ENCODE results near the gene ZC2HC1B.

DNA sequence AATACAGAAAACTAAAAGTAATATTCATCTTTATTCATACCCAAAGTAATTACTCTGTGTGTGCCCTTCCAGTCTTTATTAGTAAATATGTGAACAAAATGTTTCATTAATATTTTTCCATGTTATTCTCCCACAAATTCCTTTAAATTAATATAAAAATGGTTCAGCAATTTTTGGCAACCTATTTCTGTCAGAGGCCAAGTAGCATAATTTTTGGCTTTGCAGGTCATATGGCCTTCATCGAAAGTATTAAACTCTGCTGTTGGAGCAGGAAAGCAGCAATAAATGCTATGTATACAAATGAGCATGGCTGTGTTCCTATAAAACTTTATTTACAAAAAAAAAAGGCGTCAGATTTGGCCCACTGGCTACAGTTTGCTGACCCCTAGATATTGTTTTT, 16.1 kb downstream of the ZC2HC1B start:
- TF ChIP-seq, protein P1, sequence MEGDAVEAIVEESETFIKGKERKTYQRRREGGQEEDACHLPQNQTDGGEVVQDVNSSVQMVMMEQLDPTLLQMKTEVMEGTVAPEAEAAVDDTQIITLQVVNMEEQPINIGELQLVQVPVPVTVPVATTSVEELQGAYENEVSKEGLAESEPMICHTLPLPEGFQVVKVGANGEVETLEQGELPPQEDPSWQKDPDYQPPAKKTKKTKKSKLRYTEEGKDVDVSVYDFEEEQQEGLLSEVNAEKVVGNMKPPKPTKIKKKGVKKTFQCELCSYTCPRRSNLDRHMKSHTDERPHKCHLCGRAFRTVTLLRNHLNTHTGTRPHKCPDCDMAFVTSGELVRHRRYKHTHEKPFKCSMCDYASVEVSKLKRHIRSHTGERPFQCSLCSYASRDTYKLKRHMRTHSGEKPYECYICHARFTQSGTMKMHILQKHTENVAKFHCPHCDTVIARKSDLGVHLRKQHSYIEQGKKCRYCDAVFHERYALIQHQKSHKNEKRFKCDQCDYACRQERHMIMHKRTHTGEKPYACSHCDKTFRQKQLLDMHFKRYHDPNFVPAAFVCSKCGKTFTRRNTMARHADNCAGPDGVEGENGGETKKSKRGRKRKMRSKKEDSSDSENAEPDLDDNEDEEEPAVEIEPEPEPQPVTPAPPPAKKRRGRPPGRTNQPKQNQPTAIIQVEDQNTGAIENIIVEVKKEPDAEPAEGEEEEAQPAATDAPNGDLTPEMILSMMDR (IDR thresholded peaks at IDR 0.05; ENCODE audit: insufficient read depth, low read length) = no peak
- no peak for TF ChIP-seq POLR2AphosphoS5 (IDR thresholded peaks at IDR 0.05; ENCODE audit: low read depth)
- no peak for TF ChIP-seq REST (IDR thresholded peaks at IDR 0.05; ENCODE audit: insufficient replicate concordance, low read depth)
- no peak for TF ChIP-seq GABPA (IDR thresholded peaks at IDR 0.05; ENCODE audit: low read depth)
